ENCODE data around the gene DEPDC5.

- TF ChIP-seq CTCF (IDR thresholded peaks at IDR 0.05 in 4 of 5, conservative IDR thresholded peaks at IDR 0.05 in 1 of 5): no peak
- no peak for TF ChIP-seq POLR2A (IDR thresholded peaks at IDR 0.05)
Observed at GRCh38 chr22:31915586-31915985, 161.8 kb downstream of the DEPDC5 start.

Data from gastrocnemius medialis (tissue), 4 donors.